Endothelial cell (in vitro differentiated cells): ENCODE results near the gene ACBD6. TPM values are rescaled to one million over a fixed set of nuclear protein-coding genes. Genes with fewer than 3 reads are reported as not detected.

Experiments
- DNase-seq: peaks from one replicate; pipeline ENCODE4 v3.0.0; 2021; ENCODE audit warnings: low spot score
- H3K27ac Mint-ChIP-seq: one replicate; pipeline ENCODE4 v1.8.0; 2021; ENCODE audit warnings: mixed read lengths, inconsistent platforms; ENCODE audit not compliant: unreplicated experiment
- H3K27me3 Mint-ChIP-seq: one replicate; pipeline ENCODE4 v1.8.0; 2021; ENCODE audit warnings: mild to moderate bottlenecking, moderate library complexity, mixed read lengths, inconsistent platforms; ENCODE audit not compliant: unreplicated experiment
- H3K36me3 Mint-ChIP-seq: one replicate; pipeline ENCODE4 v1.8.0; 2021; ENCODE audit warnings: mild to moderate bottlenecking, low read depth, mixed read lengths, inconsistent platforms; ENCODE audit not compliant: unreplicated experiment
- H3K4me1 Mint-ChIP-seq: one replicate; pipeline ENCODE4 v1.8.0; 2021; ENCODE audit warnings: mild to moderate bottlenecking, mixed read lengths, inconsistent platforms; ENCODE audit not compliant: unreplicated experiment
- H3K4me3 Mint-ChIP-seq: one replicate; pipeline ENCODE4 v1.8.0; 2021; ENCODE audit warnings: mild to moderate bottlenecking, mixed read lengths, inconsistent platforms; ENCODE audit not compliant: unreplicated experiment
- H3K9me3 Mint-ChIP-seq: one replicate; pipeline ENCODE4 v1.8.0; 2021; ENCODE audit warnings: mixed read lengths, inconsistent platforms; ENCODE audit not compliant: unreplicated experiment
- total RNA-seq: library from RNA; stranded (reverse); fragmentation: NEBNext Ultra II Directional; extraction: Animal tissue kit (Norgen Biotek cat#: 25700); gene quantifications from one replicate; pipeline ENCODE4 v1.2.1, GENCODE V29; 2021; ENCODE audit not compliant: unreplicated experiment
- TF ChIP-seq, protein P1 (sequence below): fragments of 200-600 bp; sonication (generic); IDR thresholded peaks from one replicate; pipeline ENCODE4 v1.5.0; 2021; ENCODE audit warnings: antibody characterized with exemption; ENCODE audit not compliant: unreplicated experiment

Gene ACBD6
- total RNA-seq, 1 donor from 2014 or later = 46.5 TPM

DNA sequence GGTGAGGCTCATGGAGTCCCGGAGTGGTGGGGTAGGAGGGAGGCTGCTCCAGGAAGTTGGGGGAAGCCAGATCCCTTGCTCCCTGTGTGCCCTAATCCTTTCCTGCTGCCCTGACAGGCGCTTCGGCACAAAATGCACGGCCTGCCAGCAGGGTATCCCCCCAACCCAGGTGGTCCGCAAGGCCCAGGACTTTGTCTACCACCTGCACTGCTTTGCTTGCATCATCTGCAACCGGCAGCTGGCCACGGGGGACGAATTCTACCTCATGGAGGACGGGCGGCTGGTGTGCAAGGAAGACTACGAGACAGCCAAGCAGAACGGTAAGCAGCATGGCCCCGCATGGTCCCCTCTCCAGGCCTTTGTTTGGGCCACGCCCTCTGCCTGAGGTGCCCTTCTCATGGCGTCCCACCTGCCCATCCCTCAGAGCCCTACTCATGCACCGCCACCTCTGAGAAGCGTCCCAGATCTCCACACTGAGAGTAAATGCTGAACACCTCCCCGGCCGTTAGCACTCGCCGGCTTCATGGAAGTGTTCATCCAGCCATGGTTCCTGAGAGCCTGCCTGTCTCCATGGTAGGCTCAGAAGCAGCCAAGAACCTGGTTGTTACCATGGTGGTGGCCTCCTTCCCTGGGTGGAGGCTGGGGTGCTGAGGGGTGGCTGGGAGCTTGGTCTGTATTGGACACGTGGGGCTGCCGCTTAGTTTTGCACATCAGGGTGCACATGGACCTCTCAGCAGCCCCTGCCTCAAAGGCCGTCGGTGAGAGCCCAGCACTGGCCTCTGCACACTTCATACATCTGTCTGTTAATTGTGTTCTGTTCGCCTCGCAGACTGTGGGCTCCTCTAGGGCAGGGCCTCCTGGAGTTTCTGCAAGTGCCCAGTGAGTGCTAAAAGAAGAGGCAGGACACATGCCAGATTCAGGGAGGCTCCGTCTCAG lies 235.8 kb downstream of the ACBD6 start:
- H3K27me3 Mint-ChIP-seq = peaks cover 7% of the 10 kb centered on the region
- no peaks in the 10 kb centered on the region for H3K9me3 Mint-ChIP-seq
- H3K36me3 Mint-ChIP-seq = peaks cover 5% of the 10 kb centered on the region
- H3K4me3 Mint-ChIP-seq = no peak overlapping the region
- no peak for DNase-seq
- peaks cover 6% of the 10 kb centered on the region for H3K4me1 Mint-ChIP-seq
- TF ChIP-seq, protein P1, sequence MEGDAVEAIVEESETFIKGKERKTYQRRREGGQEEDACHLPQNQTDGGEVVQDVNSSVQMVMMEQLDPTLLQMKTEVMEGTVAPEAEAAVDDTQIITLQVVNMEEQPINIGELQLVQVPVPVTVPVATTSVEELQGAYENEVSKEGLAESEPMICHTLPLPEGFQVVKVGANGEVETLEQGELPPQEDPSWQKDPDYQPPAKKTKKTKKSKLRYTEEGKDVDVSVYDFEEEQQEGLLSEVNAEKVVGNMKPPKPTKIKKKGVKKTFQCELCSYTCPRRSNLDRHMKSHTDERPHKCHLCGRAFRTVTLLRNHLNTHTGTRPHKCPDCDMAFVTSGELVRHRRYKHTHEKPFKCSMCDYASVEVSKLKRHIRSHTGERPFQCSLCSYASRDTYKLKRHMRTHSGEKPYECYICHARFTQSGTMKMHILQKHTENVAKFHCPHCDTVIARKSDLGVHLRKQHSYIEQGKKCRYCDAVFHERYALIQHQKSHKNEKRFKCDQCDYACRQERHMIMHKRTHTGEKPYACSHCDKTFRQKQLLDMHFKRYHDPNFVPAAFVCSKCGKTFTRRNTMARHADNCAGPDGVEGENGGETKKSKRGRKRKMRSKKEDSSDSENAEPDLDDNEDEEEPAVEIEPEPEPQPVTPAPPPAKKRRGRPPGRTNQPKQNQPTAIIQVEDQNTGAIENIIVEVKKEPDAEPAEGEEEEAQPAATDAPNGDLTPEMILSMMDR = no peak
- H3K27ac Mint-ChIP-seq = no peak overlapping the region

DNA sequence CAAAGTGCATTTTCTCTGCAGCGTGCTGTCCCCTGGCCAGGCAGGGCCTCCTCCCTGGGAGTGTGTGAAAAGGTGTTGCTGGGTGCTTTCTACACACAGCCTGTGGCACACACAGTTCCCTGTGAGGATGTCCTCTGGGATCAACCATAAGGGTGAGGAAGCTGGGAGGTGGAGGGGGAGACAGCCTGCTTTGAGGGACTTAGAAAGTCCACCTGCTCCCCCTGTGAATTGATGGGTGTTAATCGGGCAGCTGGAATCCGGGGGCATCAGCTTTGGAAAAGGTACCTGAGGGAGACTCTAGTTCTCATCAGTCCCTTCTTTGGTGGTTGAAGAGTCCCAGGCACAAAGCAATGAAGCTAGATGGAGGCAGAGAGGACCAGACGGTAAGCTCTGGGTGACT lies 236.5 kb downstream of the ACBD6 start:
- Mint-ChIP-seq H3K27me3 (peaks cover 4% of the 10 kb centered on the region), H3K27ac (no peak overlapping the region), H3K9me3 (no peaks in the 10 kb centered on the region), H3K4me1 (peaks cover 6% of the 10 kb centered on the region), H3K4me3 (no peak overlapping the region), H3K36me3 (peaks cover 3% of the 10 kb centered on the region)
- TF ChIP-seq, protein P1 = no peak
- no peak for DNase-seq

DNA sequence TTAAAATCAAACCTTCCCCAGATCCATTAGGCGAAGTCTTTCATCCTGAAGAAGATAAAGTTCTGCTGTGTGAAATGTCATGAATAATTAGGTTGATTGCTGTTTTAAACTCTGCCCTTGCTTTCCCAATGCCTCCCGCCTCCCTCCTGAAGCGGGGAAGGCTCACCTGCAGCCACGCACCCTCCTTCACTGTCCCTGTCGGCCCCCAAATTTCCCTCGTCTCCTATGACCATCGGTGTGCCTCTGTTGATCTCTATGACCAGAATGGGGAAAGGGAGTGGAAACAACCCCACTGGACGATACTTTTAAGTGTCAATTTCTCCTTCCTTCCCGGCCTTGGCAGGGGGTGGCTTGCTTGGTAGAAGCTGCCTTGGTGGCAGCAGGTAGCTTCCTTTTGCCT lies 237.2 kb downstream of the ACBD6 start:
- TF ChIP-seq, protein P1 = no peak
- Mint-ChIP-seq H3K27ac (no peak overlapping the region), H3K9me3 (no peaks in the 10 kb centered on the region), H3K27me3 (peaks cover 3% of the 10 kb centered on the region), H3K36me3 (no peaks in the 10 kb centered on the region), H3K4me3 (peak overlapping the region; percentile 56), H3K4me1 (peaks cover 6% of the 10 kb centered on the region)
- no peak for DNase-seq

DNA sequence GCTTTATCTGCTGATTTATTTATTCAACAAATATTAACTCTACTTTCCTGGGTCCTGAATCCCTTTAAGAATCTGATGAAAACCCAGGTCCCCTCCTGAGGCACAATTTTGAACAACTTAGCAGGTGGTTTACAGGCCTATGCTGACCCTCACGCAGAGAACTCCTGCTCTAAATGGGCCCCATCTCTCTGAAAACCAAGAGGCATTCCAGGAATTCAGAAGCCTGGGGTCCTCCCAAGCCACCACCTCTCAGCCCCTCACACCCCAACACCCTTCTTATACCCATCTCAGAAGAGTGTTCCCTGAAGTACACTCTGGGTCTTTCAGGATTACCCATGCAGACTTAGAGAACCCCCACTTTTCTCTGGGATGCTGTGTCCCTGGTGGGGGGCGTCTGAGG lies 237.8 kb downstream of the ACBD6 start:
- DNase-seq = no peak
- H3K27ac Mint-ChIP-seq = no peak overlapping the region

More for the DNA sequence above, 237.8 kb downstream of the ACBD6 start:
- peaks cover 7% of the 10 kb centered on the region for H3K27me3 Mint-ChIP-seq
- no peaks in the 10 kb centered on the region for H3K9me3 Mint-ChIP-seq
- no peak overlapping the region for H3K4me3 Mint-ChIP-seq
- H3K4me1 Mint-ChIP-seq = peaks cover 6% of the 10 kb centered on the region
- no peaks in the 10 kb centered on the region for H3K36me3 Mint-ChIP-seq
- TF ChIP-seq, protein P1 = no peak
